H1 (cell line): ENCODE measurements around the gene DPYD. TPM values are rescaled to one million over a fixed set of nuclear protein-coding genes. Genes with fewer than 3 reads are reported as not detected.

Source experiments
- ASH2L ChIP-seq: fragments of 200-600, 300-600 bp; sonication (generic); IDR thresholded peaks from one replicate; pipeline ENCODE4 v1.7.1; 2017; ENCODE audit warnings: low read length
- EP300 ChIP-seq, 2 experiments: IDR thresholded peaks; 1 replicate in 1 of 2; 2 replicates in 1 of 2; pipeline ENCODE4 v1.6.1; 2011 to 2012; ENCODE audit warnings: low read depth in 2 of 2, low read length in 2 of 2, mild to moderate bottlenecking in 2 of 2, borderline replicate concordance in 1 of 2, inconsistent platforms in 1 of 2, moderate library complexity in 1 of 2
- JUN ChIP-seq: IDR thresholded peaks from 2 replicates; pipeline ENCODE4 v1.6.1; 2011; ENCODE audit warnings: low read depth, mild to moderate bottlenecking, improper control_type of control experiment, low read length
- RBBP5 ChIP-seq: IDR thresholded peaks from 2 replicates; pipeline ENCODE4 v1.7.1; 2012; ENCODE audit warnings: low read depth, mild to moderate bottlenecking, inconsistent platforms, low read length, moderate library complexity, borderline replicate concordance
- SP1 ChIP-seq: IDR thresholded peaks from 2 replicates; pipeline ENCODE4 v1.6.1; 2011; ENCODE audit warnings: low read depth, low read length
- SP2 ChIP-seq: IDR thresholded peaks from 2 replicates; pipeline ENCODE4 v1.6.1; 2012; ENCODE audit warnings: mild to moderate bottlenecking, low read length, inconsistent platforms
- TAF1 ChIP-seq: IDR thresholded peaks from 2 replicates; pipeline ENCODE4 v1.6.1; 2011; ENCODE audit warnings: mild to moderate bottlenecking, low read depth, low read length
- TBP ChIP-seq: IDR thresholded peaks from 2 replicates; pipeline ENCODE4 v1.6.1; 2011; ENCODE audit warnings: low read depth, low read length, improper control_type of control experiment
- polyA plus RNA-seq, 7 experiments: library from polyadenylated mRNA; depleted of rRNA in 3 of 7; stranded (reverse) in 5 of 7; unstranded in 2 of 7; fragments of >200 nt in 5 of 7; fragments of 200-250 nt in 2 of 7; gene quantifications; 1 replicate in 5 of 7; 2 replicates in 1 of 7; 4 replicates in 1 of 7; pipeline versions ENCODE4 v1.2.1 to v1.2.3, GENCODE V29; 2011 to 2013; ENCODE audit warnings: missing spikeins in 2 of 7, mixed read lengths in 2 of 7
- total RNA-seq: library from RNA; stranded (reverse); fragmentation: NEBNext Ultra II Directional; extraction: Animal tissue kit (Norgen Biotek cat#: 25700); gene quantifications from 2 replicates; pipeline ENCODE4 v1.2.1, GENCODE V29; 2021

Gene DPYD
- total and polyA plus RNA-seq, 2 of the 8 experiments (the other 6 are each of a cell fraction or from before 2014, with no cell fraction given) = 0.29 to 0.73 TPM

GRCh38 chr1:97849345-97850340 lies 71.2 kb downstream of the DPYD start (continued):
- TF ChIP-seq EP300 (IDR thresholded peaks at IDR 0.05; ENCODE audit: borderline replicate concordance in 1 of 2, low read depth in 2 of 2, low read length in 2 of 2) = no peak
- no peak for TF ChIP-seq ASH2L
- no peak for TF ChIP-seq TAF1
- no peak for TF ChIP-seq TBP
- no peak for TF ChIP-seq SP1
- TF ChIP-seq RBBP5 = no peak
- no peak for TF ChIP-seq JUN
- TF ChIP-seq SP2 = no peak
